ENCODE data around the gene ARHGAP9.

DNA sequence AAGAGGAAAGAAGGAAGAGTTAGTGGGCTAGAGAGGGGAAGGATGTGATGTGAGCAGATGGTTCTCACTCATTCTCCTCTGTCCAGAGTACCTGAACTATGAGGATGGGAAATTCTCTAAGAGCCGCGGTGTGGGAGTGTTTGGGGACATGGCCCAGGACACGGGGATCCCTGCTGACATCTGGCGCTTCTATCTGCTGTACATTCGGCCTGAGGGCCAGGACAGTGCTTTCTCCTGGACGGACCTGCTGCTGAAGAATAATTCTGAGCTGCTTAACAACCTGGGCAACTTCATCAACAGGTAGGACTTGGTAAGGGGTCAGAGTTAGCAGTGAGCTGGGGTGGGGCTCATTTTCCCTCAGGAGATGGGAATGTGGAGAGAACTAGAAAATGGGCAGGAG lies 33.0 kb upstream of the ARHGAP9 start:
- TF ChIP-seq, protein P1, sequence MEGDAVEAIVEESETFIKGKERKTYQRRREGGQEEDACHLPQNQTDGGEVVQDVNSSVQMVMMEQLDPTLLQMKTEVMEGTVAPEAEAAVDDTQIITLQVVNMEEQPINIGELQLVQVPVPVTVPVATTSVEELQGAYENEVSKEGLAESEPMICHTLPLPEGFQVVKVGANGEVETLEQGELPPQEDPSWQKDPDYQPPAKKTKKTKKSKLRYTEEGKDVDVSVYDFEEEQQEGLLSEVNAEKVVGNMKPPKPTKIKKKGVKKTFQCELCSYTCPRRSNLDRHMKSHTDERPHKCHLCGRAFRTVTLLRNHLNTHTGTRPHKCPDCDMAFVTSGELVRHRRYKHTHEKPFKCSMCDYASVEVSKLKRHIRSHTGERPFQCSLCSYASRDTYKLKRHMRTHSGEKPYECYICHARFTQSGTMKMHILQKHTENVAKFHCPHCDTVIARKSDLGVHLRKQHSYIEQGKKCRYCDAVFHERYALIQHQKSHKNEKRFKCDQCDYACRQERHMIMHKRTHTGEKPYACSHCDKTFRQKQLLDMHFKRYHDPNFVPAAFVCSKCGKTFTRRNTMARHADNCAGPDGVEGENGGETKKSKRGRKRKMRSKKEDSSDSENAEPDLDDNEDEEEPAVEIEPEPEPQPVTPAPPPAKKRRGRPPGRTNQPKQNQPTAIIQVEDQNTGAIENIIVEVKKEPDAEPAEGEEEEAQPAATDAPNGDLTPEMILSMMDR (conservative IDR thresholded peaks at IDR 0.05) = no peak
- no peak for TF ChIP-seq ZFX (IDR thresholded peaks at IDR 0.05)
